ENCODE results near the gene PALLD. TPM values are rescaled to one million over a fixed set of nuclear protein-coding genes. Genes with fewer than 3 reads are reported as not detected.

PALLD gene
- total RNA-seq, 4 donors from 2014 or later, result 1,903 to 3,507 (median 2,130) TPM

DNA sequence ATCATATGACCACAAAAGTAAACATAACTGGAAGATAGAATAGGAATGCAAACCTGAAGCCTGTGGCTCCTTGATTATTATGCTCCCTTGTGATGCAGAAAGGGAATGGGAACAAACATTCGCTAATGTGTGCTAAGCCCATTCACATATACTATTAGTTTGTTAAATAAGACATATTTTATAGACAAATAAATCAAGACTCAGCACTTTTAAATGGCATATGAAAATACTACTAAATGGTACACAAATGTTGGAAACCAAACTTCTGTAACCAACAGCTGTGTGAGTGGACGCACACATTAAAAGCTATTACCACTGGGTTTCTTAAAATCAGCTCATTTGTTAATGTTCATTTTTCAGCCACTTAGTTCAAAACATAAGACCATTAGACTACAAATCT lies 417.2 kb downstream of the PALLD start:
- H3K36me3 ChIP-seq, result peaks cover 41 to 96% (median 78%) of the 10 kb centered on the region in 4 donors

DNA sequence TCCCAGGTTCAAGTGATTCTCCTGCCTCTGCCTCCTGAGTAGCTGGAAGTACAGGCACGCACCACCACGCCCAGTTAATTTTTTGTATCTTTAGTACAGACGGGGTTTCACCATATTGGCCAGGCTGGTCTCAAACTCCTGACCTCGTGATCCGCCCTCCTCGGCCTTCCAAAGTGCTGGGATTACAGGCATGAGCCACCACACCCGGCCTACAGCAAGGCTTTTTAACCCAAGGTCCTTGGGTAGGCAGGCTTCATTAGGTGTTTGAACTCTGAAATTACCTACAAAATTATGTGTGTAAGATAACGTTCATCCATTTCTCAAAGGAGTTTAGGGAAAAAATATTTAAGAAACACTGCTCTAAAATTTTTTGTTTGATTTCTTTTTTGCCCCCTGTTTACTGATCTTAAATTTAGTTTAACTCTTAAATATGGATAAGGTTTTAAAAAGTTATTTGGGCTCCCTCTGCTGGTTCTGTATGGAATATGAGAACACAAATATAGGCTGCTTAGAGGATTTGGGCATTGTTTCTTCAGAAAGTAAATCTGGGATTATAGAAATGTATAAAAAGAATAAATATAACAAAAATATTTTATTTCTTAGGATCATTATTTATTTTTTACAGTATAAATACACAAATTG lies 420.4 kb downstream of the PALLD start:
- WGBS, result 67% methylated on average over 8 of the region's 8 CpGs
- no peak for TF ChIP-seq POLR2A (IDR thresholded peaks at IDR 0.05; ENCODE audit: low read depth)
- TF ChIP-seq EP300 (IDR thresholded peaks at IDR 0.05), result no peak
- peak in 1 of 2 donors; percentile 35 for TF ChIP-seq POLR2AphosphoS5 (IDR thresholded peaks at IDR 0.05)
- TF ChIP-seq, protein P1, sequence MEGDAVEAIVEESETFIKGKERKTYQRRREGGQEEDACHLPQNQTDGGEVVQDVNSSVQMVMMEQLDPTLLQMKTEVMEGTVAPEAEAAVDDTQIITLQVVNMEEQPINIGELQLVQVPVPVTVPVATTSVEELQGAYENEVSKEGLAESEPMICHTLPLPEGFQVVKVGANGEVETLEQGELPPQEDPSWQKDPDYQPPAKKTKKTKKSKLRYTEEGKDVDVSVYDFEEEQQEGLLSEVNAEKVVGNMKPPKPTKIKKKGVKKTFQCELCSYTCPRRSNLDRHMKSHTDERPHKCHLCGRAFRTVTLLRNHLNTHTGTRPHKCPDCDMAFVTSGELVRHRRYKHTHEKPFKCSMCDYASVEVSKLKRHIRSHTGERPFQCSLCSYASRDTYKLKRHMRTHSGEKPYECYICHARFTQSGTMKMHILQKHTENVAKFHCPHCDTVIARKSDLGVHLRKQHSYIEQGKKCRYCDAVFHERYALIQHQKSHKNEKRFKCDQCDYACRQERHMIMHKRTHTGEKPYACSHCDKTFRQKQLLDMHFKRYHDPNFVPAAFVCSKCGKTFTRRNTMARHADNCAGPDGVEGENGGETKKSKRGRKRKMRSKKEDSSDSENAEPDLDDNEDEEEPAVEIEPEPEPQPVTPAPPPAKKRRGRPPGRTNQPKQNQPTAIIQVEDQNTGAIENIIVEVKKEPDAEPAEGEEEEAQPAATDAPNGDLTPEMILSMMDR (IDR thresholded peaks at IDR 0.05), result peak; percentile 48 to 60 (median 55)
- Histone ChIP-seq H3K36me3 (peaks cover 50 to 96% (median 78%) of the 10 kb centered on the region in 4 donors), H3K27ac (replicated peaks in 1 of 4) (peak overlapping the region; percentile 34 to 59 (median 52)), H3K9me3 (no peaks in the 10 kb centered on the region), H3K27me3 (no peaks in the 10 kb centered on the region), H3K4me3 (no peak overlapping the region), H3K4me1 (peaks cover 11 to 70% (median 45%) of the 10 kb centered on the region in 4 donors)
- no peak for DNase-seq (ENCODE audit: extremely low spot score)
- intact Hi-C loops (cut with DNase I), result loop anchor here (5.0 kb wide), 2 partner anchors 85 to 205 kb away; no protein-coding TSS in a partner anchor

More for the DNA sequence above, 417.2 kb downstream of the PALLD start:
- WGBS, result 88% methylated on average over 2 of the region's 2 CpGs
- TF ChIP-seq POLR2A (IDR thresholded peaks at IDR 0.05; ENCODE audit: low read depth) (no peak), POLR2AphosphoS5 (IDR thresholded peaks at IDR 0.05) (peak in 1 of 2 donors; percentile 29), EP300 (IDR thresholded peaks at IDR 0.05) (no peak)
- TF ChIP-seq, protein P1 (IDR thresholded peaks at IDR 0.05), result no peak
- no peak for DNase-seq (ENCODE audit: extremely low spot score)
- Histone ChIP-seq H3K4me3 (no peak overlapping the region), H3K27me3 (no peaks in the 10 kb centered on the region), H3K4me1 (peaks cover 20 to 79% (median 60%) of the 10 kb centered on the region in 4 donors), H3K27ac (replicated peaks in 1 of 4) (peak overlapping the region in 3 of 4 donors; percentile 30 to 34 (median 32)), H3K9me3 (no peaks in the 10 kb centered on the region)
- intact Hi-C loops (cut with DNase I), result no loop called here

DNA sequence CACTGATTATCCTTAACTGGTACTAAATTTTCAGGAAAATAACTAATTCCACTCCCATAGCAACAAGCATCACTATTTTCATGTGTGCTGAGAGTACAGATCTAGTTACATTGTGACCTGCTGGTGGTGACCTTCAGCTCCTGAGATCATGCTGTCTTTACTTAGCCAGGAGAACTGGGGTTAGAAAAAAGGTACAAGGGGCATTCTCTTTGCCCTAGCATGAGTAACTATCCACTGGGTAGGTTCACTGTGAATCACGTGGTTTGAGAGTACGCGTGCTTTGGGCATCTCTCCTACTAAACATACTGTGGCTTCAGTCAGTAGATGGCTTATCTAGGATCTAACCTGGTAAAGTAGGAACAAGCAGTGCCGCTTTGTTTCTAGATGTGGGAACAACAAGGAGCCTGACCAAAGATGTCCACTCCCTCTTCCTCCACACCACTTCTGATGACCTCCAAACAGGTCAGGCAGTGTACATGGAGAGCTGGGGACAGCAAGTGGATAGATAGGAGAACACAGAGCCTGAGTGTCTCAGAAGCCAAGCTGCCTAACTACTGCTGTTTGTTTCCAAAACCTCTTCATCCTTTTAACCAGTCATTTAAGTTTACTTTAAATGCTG lies 423.0 kb downstream of the PALLD start:
- Histone ChIP-seq H3K36me3 (peaks cover 59 to 95% (median 77%) of the 10 kb centered on the region in 4 donors), H3K4me3 (no peak overlapping the region), H3K9me3 (no peaks in the 10 kb centered on the region), H3K27ac (replicated peaks in 1 of 4) (peak overlapping the region; percentile 42 to 67 (median 57)), H3K4me1 (peaks cover 11 to 51% (median 41%) of the 10 kb centered on the region in 4 donors), H3K27me3 (no peaks in the 10 kb centered on the region)
- TF ChIP-seq POLR2A (IDR thresholded peaks at IDR 0.05; ENCODE audit: low read depth), result no peak
- no peak for TF ChIP-seq EP300 (IDR thresholded peaks at IDR 0.05)
- TF ChIP-seq, protein P1 (IDR thresholded peaks at IDR 0.05), result no peak
- peak in 1 of 2 donors; percentile 60 for TF ChIP-seq POLR2AphosphoS5 (IDR thresholded peaks at IDR 0.05)
- DNase-seq (ENCODE audit: extremely low spot score), result no peak
- intact Hi-C loops (cut with DNase I), result loop anchor here (5.0 to 10.0 kb wide), 4 partner anchors 88 to 565 kb away; no protein-coding TSS in a partner anchor
- WGBS, result 68% methylated on average over 4 of the region's 4 CpGs

DNA sequence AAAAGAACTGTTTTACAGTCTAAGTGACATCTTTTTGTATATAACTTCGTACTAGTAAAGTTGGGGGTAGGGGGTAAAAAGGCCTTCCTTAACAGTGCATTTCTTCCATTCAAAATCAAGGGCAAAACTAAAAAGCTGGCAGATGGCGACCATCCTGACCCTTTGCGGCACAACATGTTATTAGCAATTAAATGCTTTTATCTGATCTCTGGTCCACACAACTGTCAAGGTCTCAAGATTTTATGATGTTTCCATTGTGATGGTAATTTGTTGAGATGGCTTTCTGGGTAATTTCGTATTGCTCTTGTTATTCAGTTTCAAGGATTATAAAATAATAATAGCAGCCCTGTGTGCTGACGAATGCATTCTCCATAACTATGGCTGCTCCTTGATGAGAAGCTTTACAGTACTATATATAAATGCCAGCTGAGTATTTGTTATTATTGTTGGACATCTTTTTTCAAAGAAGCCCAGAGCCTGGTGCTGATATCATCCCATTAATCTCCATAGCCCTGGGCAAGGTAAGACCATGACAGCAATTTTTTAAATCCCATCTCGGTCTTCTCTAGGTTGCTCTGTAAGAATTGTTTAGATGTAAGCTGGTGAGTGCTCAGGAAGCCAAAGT lies 423.7 kb downstream of the PALLD start:
- Histone ChIP-seq H3K4me1 (peaks cover 11 to 51% (median 38%) of the 10 kb centered on the region in 4 donors), H3K36me3 (peaks cover 61 to 95% (median 80%) of the 10 kb centered on the region in 4 donors), H3K27ac (replicated peaks in 1 of 4) (peak overlapping the region; percentile 38 to 67 (median 50)), H3K27me3 (no peaks in the 10 kb centered on the region), H3K9me3 (no peaks in the 10 kb centered on the region), H3K4me3 (no peak overlapping the region)
- WGBS, result 69% methylated on average over 6 of the region's 6 CpGs
- no peak for DNase-seq (ENCODE audit: extremely low spot score)
- TF ChIP-seq EP300 (IDR thresholded peaks at IDR 0.05) (no peak), POLR2A (IDR thresholded peaks at IDR 0.05; ENCODE audit: low read depth) (no peak), POLR2AphosphoS5 (IDR thresholded peaks at IDR 0.05) (no peak)
- TF ChIP-seq, protein P1 (IDR thresholded peaks at IDR 0.05), result no peak
- intact Hi-C loops (cut with DNase I), result loop anchor here (5.0 to 10.0 kb wide), 2 partner anchors 333 to 564 kb away; no protein-coding TSS in a partner anchor
